Kidney epithelial cell (primary cell): Measurements from ENCODE around the gene RND2. TPM values are rescaled to one million over a fixed set of nuclear protein-coding genes. Genes with fewer than 3 reads are reported as not detected.
A peak's percentile ranks its signal among the peaks of the same experiment; 100 is the strongest.
"Not testable (repeated sequence)": the region's sequence is repeated elsewhere in the genome, so short reads cannot be mapped to it uniquely, and the experiment has no call there.

Source experiments
- DNase-seq: peaks from one replicate; pipeline ENCODE4 v3.0.0-alpha.2; 2010; ENCODE audit warnings: low read depth
- H3K27me3 ChIP-seq: 2 replicates; pipeline ENCODE4 v1.6.0; 2011; ENCODE audit warnings: low read length; ENCODE audit not compliant: control insufficient read depth, insufficient read depth
- H3K36me3 ChIP-seq: 2 replicates; pipeline ENCODE4 v1.5.1; 2011; ENCODE audit warnings: low read length; ENCODE audit not compliant: control insufficient read depth, insufficient read depth
- H3K4me3 ChIP-seq: 2 replicates; pipeline ENCODE4 v1.5.1; 2011; ENCODE audit warnings: low read depth, mild to moderate bottlenecking, control low read depth, low read length
- CTCF ChIP-seq: IDR thresholded peaks from 2 replicates; pipeline ENCODE4 v1.5.1; 2011; ENCODE audit warnings: mild to moderate bottlenecking, moderate library complexity, low read length, control low read depth, inconsistent platforms; ENCODE audit not compliant: insufficient read depth, poor library complexity, severe bottlenecking
- total RNA-seq: library from RNA; depleted of rRNA; stranded (reverse); fragments of >200 nt; gene quantifications from 2 replicates; pipeline ENCODE4 v1.2.3, GENCODE V29; 2015

RND2 gene
- total RNA-seq, 1 donor from 2014 or later, result 0.63 TPM

DNA sequence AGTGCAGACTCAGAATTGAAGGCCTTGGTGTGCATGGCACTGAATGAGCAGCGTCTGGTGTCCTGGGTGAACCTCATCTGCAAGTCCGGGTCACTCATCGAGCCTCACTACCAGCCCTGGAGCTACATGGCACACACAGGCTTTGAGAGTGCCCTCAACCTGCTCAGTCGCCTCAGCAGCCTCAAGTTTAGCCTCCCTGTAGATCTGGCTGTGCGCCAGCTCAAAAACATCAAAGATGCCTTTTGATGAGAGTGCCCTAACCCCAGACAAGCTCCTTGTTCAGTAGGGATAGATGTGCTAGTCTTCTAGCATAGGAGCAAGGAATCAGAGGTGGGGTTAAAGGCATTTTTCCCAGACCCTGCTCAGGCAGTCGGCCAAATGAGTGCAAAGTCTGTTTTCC lies 33.6 kb upstream of the RND2 start:
- DNase-seq, result no peak
- peaks cover 5% of the 10 kb centered on the region for H3K36me3 ChIP-seq
- no peak for TF ChIP-seq CTCF
- no peak overlapping the region for H3K4me3 ChIP-seq
- H3K27me3 ChIP-seq, result no peaks in the 10 kb centered on the region

DNA sequence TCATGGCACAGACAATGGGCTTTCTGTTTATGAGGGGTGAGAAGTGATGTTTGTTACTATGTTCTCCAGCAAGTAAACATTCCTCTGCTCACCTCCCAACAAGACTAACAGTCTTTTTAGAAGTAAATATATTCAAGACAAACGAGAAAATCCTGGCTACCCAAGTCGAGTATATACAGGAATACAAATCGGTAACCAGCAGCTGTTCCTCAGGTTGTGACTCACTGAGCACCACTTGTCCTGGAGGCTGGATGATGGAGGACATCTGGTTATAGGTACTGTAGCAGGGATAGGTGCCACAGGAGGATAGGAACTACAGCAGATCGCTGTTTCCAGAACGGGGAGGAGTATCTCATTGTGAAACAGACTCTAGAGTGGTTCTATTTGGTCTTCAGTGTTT lies 32.2 kb upstream of the RND2 start:
- H3K4me3 ChIP-seq, result no peak overlapping the region
- H3K27me3 ChIP-seq, result no peaks in the 10 kb centered on the region
- no peak for DNase-seq
- peaks cover 5% of the 10 kb centered on the region for H3K36me3 ChIP-seq
- no peak for TF ChIP-seq CTCF

DNA sequence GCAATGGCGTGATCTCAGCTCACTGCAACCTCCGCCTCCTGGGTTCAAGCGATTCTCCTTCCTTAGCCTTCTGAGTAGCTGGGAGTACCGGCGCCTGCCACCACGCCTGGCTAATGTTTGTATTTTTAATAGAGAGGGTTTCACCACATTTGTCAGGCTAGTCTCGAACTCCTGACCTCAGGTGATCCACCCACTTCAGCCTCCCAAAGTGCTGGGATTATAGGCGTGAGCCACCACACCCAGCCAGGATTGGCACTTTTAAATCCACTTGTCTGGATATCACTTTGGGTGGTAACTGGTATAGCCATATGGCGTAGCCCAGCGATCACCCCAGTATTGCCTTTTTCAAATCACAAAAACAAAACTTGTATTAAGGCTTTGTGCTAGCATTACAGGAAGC lies 31.1 kb upstream of the RND2 start:
- DNase-seq, H3K27me3 ChIP-seq, H3K4me3 ChIP-seq, H3K36me3 ChIP-seq: not testable (repeated sequence)

GRCh38 chr17:42997390-42997983 lies 27.5 kb upstream of the RND2 start:
- no peak for DNase-seq
- no peak for TF ChIP-seq CTCF
- H3K27me3 ChIP-seq, result no peaks in the 10 kb centered on the region
- peak overlapping the region; percentile 18 for H3K4me3 ChIP-seq
- H3K36me3 ChIP-seq, result peaks cover 5% of the 10 kb centered on the region

DNA sequence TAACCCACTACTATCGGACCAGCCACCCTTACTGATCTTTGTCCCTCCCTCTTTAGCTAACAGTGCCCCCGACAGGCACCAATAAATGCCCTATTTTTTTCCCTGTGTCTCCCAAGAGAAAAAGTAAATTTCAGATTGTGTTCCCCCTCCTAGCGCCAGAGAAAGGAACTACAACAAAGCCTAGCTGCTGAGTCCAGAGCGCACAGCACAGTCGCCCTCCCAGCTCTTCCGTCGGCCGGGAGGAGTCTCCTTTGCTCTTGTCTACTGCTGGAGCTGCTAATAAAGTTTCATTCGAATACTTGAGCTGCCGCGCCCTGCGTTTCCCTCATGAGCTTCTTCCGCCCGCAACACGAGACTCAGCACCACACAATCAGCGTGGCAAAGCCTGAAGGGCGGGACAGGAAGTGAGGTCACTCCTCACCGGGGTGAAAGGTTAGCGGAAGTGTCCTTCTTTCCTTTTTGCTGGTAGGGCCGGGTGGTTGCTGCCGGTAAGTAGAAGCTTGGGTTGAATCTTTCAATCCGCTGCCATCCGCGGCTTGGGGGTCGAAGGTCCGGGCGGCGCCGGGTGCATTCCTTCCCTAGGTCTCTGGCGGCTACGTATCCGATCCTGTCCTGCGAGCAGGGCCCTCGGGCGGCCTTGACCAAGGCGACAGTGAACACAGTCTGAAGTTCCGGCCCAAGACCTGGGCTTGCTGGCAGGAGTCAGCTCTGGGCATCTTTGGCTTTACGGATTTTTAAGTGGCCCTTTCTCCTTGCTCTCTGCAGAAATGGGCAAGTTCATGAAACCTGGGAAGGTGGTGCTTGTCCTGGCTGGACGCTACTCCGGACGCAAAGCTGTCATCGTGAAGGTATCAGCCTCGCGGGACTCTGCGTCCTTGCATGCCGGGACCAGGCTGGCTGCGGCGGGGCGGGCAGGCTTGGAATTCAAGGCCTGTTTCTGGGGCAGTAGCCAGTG lies 26.8 kb upstream of the RND2 start, which contains the start of gene RPL27:
RPL27 (plus strand) TSS at position 436 of the 955 bp plus-strand sequence; CDS start at position 768, 332 bp downstream.
- peaks cover 5% of the 10 kb centered on the region for H3K36me3 ChIP-seq
- peak; percentile 100 for DNase-seq
- no peaks in the 10 kb centered on the region for H3K27me3 ChIP-seq
- peak; percentile 64 for TF ChIP-seq CTCF
- peak within 1 kb of the TSS; percentile 86 for H3K4me3 ChIP-seq

DNA sequence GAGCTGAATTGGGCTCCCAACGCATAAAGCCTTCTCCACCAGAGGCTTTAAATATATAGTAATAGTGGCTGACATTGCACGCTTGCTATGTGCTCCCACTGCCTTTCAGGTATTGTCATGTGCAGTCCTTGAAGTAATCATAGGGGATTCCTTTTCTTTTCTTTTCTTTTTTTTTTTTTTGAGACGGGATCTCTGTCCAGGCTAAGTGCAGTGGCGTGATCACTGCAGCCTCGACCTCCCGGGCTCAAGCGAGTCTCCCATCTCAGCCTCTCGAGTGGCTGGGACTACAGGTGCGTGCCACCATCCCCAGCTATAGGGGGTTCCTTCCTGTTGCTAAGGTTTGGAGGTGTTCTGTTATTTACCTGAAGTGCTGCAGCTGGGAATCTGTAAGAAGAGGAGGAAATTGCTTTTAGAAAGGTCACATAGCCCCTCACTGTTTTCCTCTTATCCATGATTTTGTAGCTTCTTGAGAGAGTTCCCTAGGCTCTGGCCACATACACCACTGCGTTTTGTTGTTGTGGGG lies 26.0 kb upstream of the RND2 start:
- H3K27me3 ChIP-seq, result no peaks in the 10 kb centered on the region
- H3K36me3 ChIP-seq, result peaks cover 4% of the 10 kb centered on the region
- H3K4me3 ChIP-seq, result peak overlapping the region; percentile 86
- no peak for TF ChIP-seq CTCF
- DNase-seq, result no peak

DNA sequence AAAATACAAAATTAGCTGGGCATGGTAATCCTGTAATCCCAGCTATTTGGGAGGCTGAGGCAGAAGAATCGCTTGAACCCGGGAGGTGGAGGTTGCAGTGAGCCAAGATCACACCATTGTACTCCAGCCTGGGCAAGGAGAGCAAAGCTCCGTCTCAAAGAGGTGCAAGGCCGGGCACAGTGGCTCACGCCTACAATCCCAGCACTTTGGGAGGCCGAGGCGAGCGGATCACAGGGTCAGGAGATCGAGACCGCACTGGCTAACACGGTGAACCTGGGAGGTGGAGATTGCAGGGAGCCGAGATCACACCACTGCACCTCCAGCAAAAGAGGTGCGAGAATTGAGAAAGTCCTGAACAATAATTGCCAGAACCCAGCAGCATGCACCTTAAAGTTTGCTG lies 24.1 kb upstream of the RND2 start:
- H3K36me3 ChIP-seq, H3K27me3 ChIP-seq, DNase-seq, H3K4me3 ChIP-seq: not testable (repeated sequence)
